Measurements from ENCODE around the gene CCDC47.

Gene CCDC47, protein sequence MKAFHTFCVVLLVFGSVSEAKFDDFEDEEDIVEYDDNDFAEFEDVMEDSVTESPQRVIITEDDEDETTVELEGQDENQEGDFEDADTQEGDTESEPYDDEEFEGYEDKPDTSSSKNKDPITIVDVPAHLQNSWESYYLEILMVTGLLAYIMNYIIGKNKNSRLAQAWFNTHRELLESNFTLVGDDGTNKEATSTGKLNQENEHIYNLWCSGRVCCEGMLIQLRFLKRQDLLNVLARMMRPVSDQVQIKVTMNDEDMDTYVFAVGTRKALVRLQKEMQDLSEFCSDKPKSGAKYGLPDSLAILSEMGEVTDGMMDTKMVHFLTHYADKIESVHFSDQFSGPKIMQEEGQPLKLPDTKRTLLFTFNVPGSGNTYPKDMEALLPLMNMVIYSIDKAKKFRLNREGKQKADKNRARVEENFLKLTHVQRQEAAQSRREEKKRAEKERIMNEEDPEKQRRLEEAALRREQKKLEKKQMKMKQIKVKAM

DNA sequence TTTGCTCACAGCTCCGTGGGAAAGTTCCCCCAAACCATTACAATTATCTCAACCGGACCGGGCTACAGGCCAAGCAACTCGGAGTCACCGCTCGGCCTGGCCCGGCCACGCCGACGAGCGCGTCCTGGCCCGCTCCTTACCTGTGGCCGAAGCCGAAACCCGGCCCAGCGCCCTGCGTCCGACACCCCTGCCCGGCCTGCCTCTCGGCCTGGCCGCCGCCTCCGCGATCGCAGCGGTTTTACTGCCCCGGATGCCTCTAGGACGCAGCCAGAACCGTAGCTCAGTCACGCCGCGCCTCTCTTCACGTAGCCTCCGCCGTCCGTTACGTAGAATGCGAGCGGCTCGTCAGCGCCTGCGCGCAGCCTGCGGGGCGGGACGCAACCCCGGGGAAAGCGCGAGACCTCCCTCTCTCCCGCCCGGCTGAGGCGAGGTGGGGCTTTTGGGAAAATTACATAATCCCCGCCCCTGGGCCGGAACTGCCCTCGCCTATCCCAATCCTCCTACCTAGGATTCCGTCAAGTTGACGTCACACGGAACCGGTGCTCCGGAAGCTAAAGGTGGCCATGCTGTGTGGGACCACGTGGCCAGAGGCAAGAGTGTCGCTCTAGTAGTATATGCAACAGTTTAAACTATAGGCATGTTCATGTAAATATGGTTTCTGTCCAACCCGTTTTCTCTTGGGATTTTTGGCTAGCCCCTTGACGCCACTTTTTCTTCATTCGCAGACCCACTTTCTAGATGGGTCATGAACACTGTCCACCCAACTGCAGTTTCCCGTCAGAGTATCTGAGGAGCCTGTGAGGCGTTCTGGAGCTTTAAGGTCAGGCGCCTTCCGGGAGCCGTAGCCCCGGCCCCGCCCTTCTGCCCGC lies at the start of gene CCDC47:
CCDC47 (minus strand) TSS at position 326 of the 869 bp plus-strand sequence. CDS start 7,422 bp downstream, outside the sequence.
- Histone ChIP-seq H3K27me3 (ENCODE audit: insufficient read depth, low read depth) (no peaks in the 10 kb centered on the region), H3K27ac (peak within 1 kb of the TSS; percentile 92), H2AFZ (ENCODE audit: low read depth) (peak within 1 kb of the TSS; percentile 43), H3K4me1 (ENCODE audit: low read depth, poor library complexity, severe bottlenecking) (peaks cover 25% of the 10 kb centered on the region), H3K36me3 (ENCODE audit: insufficient read depth) (no peaks in the 10 kb centered on the region), H4K20me1 (ENCODE audit: insufficient read depth) (no peaks in the 10 kb centered on the region; the same call in 1 of the 2 replicates), H3K4me2 (peak within 1 kb of the TSS; percentile 86), H3K4me3 (IDR thresholded peaks at IDR 0.05; ENCODE audit: insufficient read depth, low read depth, low read length) (peak within 1 kb of the TSS; percentile 65), H3K79me2 (ENCODE audit: insufficient read depth, low read depth) (peaks cover 92% of the 10 kb centered on the region), H3K9ac (peak within 1 kb of the TSS; percentile 88)
- TF ChIP-seq, protein P1, sequence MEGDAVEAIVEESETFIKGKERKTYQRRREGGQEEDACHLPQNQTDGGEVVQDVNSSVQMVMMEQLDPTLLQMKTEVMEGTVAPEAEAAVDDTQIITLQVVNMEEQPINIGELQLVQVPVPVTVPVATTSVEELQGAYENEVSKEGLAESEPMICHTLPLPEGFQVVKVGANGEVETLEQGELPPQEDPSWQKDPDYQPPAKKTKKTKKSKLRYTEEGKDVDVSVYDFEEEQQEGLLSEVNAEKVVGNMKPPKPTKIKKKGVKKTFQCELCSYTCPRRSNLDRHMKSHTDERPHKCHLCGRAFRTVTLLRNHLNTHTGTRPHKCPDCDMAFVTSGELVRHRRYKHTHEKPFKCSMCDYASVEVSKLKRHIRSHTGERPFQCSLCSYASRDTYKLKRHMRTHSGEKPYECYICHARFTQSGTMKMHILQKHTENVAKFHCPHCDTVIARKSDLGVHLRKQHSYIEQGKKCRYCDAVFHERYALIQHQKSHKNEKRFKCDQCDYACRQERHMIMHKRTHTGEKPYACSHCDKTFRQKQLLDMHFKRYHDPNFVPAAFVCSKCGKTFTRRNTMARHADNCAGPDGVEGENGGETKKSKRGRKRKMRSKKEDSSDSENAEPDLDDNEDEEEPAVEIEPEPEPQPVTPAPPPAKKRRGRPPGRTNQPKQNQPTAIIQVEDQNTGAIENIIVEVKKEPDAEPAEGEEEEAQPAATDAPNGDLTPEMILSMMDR (conservative IDR thresholded peaks at IDR 0.05; ENCODE audit: low read depth, low read length), result no peak

DNA sequence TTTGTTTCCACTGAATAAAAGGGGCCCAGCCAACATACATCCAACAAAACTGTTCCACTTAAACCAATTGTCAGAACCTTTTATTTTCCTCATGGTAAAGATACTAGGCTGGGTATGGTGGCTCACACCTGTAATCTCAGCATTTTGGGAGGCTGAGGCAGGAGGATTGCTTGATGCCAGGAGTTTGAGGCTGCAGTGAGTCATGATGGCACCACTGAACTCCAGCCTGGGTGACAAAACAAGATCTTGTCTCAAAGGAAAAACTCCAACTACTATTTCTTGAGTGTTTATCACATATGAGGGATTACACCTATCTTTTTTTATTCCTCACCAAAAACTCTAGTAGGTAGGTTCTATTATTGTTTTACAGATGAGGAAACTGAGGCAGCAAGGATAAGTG lies 49.1 kb upstream of the CCDC47 start:
- no peaks in the 10 kb centered on the region for H4K20me1 ChIP-seq (ENCODE audit: insufficient read depth)
- H3K36me3 ChIP-seq (ENCODE audit: insufficient read depth), result peaks cover 33% of the 10 kb centered on the region; the same call in 1 of the 2 replicates
- no peaks in the 10 kb centered on the region for H3K27me3 ChIP-seq (ENCODE audit: insufficient read depth, low read depth)
- no peak overlapping the region for H2AFZ ChIP-seq (ENCODE audit: low read depth)
- H3K4me1 ChIP-seq (ENCODE audit: low read depth, poor library complexity, severe bottlenecking), result peaks cover 14% of the 10 kb centered on the region
- TF ChIP-seq, protein P1 (conservative IDR thresholded peaks at IDR 0.05; ENCODE audit: low read depth, low read length), result no peak
- H3K4me3 ChIP-seq (IDR thresholded peaks at IDR 0.05; ENCODE audit: insufficient read depth, low read depth, low read length), result no peak overlapping the region
- H3K27ac ChIP-seq, result no peak overlapping the region
- peaks cover 25% of the 10 kb centered on the region for H3K79me2 ChIP-seq (ENCODE audit: insufficient read depth, low read depth)
- no peak overlapping the region for H3K4me2 ChIP-seq
- H3K9ac ChIP-seq, result no peak overlapping the region

DNA sequence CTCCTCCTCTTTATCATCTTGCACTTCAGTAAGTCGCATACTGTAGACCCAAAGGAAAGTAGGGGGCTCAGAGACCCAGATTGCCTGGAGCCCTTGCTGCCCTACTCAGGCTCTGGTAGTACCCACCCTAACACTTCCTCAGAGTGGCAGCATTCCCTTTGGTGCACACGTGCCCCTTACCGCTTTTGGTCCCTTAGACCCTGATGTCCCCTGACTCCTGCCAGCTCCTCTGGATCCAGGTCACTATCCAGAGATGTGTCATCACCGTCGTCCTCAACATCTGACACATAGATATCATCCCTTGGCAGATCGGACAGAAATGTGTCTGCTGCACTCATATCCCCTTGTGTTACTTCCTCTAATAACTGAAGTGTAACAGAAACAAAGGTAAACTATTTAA lies 48.4 kb upstream of the CCDC47 start:
- H3K27me3 ChIP-seq (ENCODE audit: insufficient read depth, low read depth), result no peaks in the 10 kb centered on the region
- H3K36me3 ChIP-seq (ENCODE audit: insufficient read depth), result peaks cover 33% of the 10 kb centered on the region; the same call in 1 of the 2 replicates
- H3K27ac ChIP-seq, result no peak overlapping the region
- peaks cover 14% of the 10 kb centered on the region for H3K4me1 ChIP-seq (ENCODE audit: low read depth, poor library complexity, severe bottlenecking)
- TF ChIP-seq, protein P1 (conservative IDR thresholded peaks at IDR 0.05; ENCODE audit: low read depth, low read length), result no peak
- H3K79me2 ChIP-seq (ENCODE audit: insufficient read depth, low read depth), result peaks cover 24% of the 10 kb centered on the region
- H3K4me3 ChIP-seq (IDR thresholded peaks at IDR 0.05; ENCODE audit: insufficient read depth, low read depth, low read length), result no peak overlapping the region
- H3K4me2 ChIP-seq, result no peak overlapping the region
- H2AFZ ChIP-seq (ENCODE audit: low read depth), result no peak overlapping the region
- H3K9ac ChIP-seq, result no peak overlapping the region
- peaks cover 4% of the 10 kb centered on the region; the same call in 1 of the 2 replicates for H4K20me1 ChIP-seq (ENCODE audit: insufficient read depth)

DNA sequence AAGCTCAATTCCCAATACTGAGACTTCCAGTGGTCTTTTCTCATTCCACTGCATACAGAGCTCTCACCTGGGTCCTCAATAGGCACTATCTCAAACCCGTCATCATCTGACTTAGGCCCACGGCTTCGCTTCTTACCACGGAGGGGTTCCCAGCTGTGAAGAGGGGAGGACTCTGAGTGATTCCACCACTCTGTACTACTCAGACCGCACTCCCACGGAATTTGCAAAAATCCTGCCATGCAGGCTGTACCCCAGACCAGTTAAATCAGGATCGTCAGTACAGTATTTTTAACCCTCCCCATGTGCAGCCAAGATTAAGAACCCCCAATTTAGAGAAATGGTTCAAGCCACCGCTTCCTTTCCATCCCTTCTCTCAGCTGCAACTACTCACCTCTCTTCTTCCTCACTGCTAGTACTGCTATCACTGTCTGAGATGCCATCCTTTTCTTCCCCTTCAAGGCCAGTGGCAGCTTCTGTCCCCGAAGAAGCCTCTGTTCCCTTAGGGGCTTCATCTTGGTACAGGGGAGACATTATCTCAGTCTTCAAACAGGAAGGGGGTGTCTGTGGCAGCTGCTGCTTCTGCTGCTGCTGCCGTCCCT lies 47.7 kb upstream of the CCDC47 start:
- H3K36me3 ChIP-seq (ENCODE audit: insufficient read depth), result peaks cover 33% of the 10 kb centered on the region; the same call in 1 of the 2 replicates
- no peak overlapping the region for H3K4me3 ChIP-seq (IDR thresholded peaks at IDR 0.05; ENCODE audit: insufficient read depth, low read depth, low read length)

More for the DNA sequence above, 47.7 kb upstream of the CCDC47 start:
- Histone ChIP-seq H3K27me3 (ENCODE audit: insufficient read depth, low read depth) (no peaks in the 10 kb centered on the region), H2AFZ (ENCODE audit: low read depth) (no peak overlapping the region), H3K79me2 (ENCODE audit: insufficient read depth, low read depth) (peaks cover 18% of the 10 kb centered on the region), H3K4me1 (ENCODE audit: low read depth, poor library complexity, severe bottlenecking) (peaks cover 13% of the 10 kb centered on the region), H3K4me2 (no peak overlapping the region), H3K27ac (no peak overlapping the region), H3K9ac (no peak overlapping the region), H4K20me1 (ENCODE audit: insufficient read depth) (peaks cover 4% of the 10 kb centered on the region; the same call in 1 of the 2 replicates)
- TF ChIP-seq, protein P1 (conservative IDR thresholded peaks at IDR 0.05; ENCODE audit: low read depth, low read length), result no peak
